PC-3 (cell line): ENCODE measurements around the gene TXLNG.

Experiments
- EZH2 ChIP-seq: fragments of 300-600 bp; sonication (generic); IDR thresholded peaks from one replicate; pipeline ENCODE4 v1.6.1; 2017; ENCODE audit warnings: antibody characterized with exemption, mild to moderate bottlenecking, low read length; ENCODE audit not compliant: unreplicated experiment
- EZH2phosphoT487 ChIP-seq: fragments of 300-600 bp; sonication (generic); IDR thresholded peaks from 2 replicates; pipeline ENCODE4 v1.6.1; 2018; ENCODE audit warnings: mild to moderate bottlenecking, antibody characterized with exemption, low read length, borderline replicate concordance
- TF ChIP-seq, protein P1 (sequence below): fragments of 300-600 bp; sonication (generic); conservative IDR thresholded peaks from 2 replicates; pipeline ENCODE4 v1.5.1; 2017; ENCODE audit warnings: antibody characterized with exemption, low read depth, mild to moderate bottlenecking, low read length

DNA sequence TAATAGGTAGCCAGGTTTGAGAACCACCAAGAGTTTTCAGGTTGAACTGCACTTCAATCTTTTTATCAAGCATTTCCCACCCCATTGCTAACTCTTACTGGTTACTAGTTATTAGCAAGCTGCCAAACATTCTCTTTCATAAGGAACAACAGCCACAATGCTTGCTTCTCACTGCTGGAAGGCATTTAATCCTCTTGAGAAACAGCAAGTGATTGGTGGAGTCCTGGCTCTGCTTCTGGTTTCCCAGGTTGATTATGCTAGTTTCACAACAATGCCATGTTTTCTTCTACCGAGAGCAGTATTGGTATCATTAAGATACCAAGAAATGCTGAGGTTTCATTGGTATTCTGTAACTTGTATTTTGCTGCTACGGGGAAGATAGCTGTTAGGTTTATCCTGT lies 32.2 kb upstream of the TXLNG start:
- TF ChIP-seq EZH2, result no peak
- TF ChIP-seq, protein P1, sequence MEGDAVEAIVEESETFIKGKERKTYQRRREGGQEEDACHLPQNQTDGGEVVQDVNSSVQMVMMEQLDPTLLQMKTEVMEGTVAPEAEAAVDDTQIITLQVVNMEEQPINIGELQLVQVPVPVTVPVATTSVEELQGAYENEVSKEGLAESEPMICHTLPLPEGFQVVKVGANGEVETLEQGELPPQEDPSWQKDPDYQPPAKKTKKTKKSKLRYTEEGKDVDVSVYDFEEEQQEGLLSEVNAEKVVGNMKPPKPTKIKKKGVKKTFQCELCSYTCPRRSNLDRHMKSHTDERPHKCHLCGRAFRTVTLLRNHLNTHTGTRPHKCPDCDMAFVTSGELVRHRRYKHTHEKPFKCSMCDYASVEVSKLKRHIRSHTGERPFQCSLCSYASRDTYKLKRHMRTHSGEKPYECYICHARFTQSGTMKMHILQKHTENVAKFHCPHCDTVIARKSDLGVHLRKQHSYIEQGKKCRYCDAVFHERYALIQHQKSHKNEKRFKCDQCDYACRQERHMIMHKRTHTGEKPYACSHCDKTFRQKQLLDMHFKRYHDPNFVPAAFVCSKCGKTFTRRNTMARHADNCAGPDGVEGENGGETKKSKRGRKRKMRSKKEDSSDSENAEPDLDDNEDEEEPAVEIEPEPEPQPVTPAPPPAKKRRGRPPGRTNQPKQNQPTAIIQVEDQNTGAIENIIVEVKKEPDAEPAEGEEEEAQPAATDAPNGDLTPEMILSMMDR, result no peak
- no peak for TF ChIP-seq EZH2phosphoT487
